GM21576 (cell line): ENCODE data around the gene AGAP4.
"Not testable (repeated sequence)": the region's sequence is repeated elsewhere in the genome, so short reads cannot be mapped to it uniquely, and the experiment has no call there.

Experiments used
- ATAC-seq: cut with Tn5 transposase; IDR thresholded peaks from one replicate; pipeline ENCODE4 v1.9.1; 2021; ENCODE audit warnings: mild to moderate bottlenecking, moderate library complexity; ENCODE audit not compliant: unreplicated experiment

The AGAP4 gene

DNA sequence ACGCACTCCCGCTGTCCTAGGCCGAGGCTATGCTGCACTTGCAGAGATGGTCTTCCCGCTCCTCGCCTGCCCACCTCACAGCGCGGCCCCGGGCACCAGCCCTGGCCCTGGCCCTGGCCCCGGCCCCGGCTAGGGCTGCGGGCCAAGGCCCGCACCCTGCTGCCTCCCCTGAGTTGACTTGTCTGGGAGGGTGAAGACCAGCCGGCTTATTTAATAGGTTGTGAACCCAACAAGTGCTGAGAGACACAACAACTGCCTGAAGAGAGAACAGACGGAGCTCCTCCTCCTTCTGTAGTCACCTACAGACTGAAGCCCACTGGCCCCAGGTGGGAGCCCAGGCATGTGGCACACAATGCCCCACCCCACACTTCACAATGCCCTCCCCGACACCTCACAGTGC, at the start of gene AGAP4:
TSS of gene AGAP4 (minus strand) at position 101 of the 400 bp plus-strand sequence. CDS start 153 bp downstream, outside the sequence.
- not testable (repeated sequence) for ATAC-seq

DNA sequence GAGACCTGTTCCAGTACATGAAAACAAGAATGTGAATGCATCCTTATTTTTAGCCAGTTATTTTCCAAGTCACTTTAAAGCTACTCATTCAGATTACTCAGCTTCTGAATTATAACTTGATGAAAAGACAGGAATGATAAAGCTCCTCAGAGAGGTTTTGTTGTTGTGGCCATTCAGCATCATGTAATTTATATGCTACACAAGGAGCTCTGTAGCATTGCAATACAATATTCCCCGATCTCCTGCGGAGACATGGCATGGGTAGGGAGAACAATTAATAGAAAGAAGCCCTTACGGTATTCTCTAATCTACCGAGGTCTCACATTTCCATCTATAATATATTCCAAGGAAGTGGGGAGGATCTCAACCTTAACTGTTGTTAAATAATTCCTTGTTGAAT, 43.4 kb upstream of the AGAP4 start:
- not testable (repeated sequence) for ATAC-seq

DNA sequence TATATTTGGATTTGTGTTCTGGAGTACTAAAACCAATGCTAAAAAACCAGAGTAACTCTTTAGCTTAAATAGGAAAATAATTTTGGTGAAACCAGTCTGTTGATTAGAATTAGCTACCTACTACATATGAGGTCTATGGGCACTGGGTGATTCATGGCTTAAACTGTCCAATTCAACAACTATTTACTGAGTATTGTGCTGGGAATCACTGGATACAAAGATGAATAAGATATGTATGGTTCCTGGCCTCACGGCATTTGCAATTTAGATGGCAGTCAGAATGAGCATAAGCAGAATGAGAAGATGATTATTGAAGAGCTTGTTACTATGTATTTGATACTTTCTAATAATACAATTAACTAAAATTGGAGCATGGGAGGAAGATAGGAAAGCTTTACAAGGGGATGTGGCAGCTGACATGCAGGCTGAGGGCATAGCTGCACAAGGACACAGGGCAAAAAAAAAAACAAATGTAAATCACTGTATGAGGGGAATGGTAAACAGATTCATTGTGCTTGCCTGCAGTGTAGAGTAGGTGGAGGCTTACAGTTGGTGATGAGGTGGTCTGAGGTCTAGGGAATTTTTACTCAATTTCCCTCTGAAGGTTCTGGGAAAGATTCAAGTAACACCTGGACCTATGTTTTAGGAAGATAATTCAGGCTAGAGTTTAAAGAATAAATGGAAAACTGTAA, 42.4 kb upstream of the AGAP4 start:
- not testable (repeated sequence) for ATAC-seq

DNA sequence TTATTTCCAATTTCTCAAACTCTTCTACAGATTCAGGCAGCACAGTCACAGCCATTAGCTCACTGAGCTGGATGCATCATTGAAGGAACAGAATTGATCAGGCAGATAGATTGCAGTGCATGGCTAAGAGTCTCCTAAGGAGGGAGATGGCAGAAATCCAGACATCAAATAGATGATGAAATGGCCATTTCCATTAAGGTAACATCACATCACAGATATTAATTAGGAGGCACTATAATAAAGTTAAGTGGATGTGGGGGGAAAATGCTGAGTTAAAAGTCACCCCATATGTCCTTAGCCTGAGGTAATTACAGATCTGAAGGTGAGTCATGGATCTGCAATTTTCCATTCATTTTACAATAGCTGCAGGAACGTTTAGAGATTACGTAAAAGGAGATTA, 35.6 kb upstream of the AGAP4 start:
- ATAC-seq, result not testable (repeated sequence)

DNA sequence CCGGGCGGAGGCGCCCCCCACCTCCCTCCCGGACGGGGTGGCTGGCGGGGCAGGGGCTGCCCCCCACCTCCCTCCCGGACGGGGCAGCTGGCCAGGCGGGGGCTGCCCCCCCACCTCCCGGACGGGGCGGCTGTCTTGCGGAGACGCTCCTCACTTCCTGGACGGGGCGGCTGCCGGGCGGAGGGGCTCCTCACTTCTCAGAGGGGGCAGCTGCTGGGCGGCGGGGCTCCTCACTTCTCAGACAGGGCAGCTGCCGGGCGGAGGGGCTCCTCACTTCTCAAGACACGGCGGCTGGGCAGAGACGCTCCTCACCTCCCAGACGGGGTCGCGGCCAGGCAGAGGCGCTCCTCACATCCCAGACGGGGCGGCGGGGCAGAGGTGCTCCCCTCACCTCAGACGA, 18.1 kb upstream of the AGAP4 start:
- ATAC-seq, result not testable (repeated sequence)

DNA sequence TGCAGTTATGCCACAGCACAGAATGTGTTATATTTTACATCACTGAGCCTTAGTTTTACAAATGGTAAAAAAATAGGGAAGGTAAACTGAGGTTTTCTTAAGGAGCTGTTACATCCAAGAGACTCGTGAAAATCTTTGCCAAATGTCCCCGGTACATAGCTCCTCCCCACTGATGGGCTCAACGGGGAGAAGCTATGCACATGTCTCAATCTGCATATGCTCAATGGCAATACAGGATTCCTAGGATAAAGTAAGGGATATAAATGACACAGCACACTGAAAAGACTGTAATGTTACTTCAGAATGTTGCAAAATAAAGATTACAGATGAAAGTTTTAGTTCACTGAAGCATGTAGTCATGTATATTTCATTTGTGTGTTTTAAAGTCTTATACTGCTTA, 17.0 kb upstream of the AGAP4 start:
- ATAC-seq, result not testable (repeated sequence)

DNA sequence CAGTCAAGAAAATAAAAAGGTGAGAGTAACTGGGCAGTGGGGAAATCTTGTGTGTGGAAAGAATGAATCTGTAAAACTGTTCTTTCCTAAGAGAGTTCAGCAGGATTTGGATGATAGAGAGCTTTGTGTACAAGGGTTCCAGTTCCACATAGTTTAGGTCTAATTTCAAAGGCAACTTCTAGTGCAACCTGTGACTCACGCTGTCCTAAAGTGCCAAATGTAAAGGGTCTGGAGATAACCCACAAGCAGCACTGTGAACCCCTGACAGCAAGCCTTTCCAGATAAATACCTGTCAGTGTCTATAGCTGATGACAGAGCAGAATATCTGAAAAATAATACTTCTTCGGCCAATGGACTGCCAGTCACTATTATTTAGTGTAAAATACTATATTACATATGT, 16.3 kb upstream of the AGAP4 start:
- not testable (repeated sequence) for ATAC-seq

DNA sequence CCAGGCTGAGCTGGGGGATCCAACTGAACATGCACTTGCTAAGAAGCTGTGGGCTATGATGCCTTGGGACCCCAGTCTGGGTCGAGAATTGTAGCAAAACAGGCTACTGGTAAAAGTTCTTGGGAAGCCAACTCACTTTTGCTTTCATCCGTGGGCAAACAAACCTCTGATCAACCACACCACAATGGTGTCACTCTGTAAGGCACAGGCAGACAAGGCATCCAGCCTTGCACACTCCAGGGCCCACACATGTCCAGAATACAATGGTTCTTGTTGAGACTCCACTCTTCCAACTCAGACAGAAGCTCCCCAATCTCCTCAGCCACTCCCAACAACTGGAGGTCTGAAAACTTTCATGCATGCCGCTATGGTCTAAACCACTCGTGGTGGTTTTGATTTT, 10.6 kb upstream of the AGAP4 start:
- ATAC-seq, result not testable (repeated sequence)

DNA sequence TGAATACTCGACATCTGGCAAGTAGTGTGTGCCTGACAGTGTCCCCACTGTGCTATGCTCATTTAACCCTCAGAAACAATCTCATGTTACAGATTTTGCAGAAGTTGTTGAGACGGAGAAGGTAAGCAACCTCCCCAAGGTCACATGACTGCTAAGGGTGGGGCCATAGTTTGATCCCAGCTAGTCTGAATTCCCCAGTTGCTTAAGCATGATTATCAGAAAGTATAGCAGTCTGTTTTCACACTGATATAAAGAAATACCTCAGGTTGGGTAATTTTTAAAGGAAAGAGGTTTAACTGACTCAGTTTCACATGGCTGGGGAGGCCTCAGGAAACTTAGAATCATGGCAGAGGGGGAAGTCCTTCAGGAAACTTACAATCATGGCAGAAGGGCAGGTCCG, 1.2 kb upstream of the AGAP4 start:
- not testable (repeated sequence) for ATAC-seq

DNA sequence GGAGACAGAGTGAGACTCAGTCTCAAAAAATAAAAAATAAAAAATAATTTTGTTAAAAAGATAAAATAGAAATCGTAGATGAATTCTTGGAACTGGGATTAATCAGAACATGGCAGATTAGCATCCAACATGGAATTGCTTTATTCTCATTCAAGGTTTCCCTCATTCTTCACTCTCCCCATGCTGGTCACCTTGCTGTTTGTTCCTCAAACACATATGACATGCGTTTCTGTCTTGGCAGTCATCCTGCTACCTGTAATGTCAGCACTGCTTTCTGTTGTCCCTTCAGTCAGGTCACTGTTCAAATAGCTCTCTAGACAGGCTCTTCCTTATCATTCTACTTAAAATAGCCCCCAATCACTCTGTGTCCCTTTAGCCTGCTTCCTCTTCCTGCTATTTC, 24.4 kb downstream of the AGAP4 start:
- not testable (repeated sequence) for ATAC-seq

DNA sequence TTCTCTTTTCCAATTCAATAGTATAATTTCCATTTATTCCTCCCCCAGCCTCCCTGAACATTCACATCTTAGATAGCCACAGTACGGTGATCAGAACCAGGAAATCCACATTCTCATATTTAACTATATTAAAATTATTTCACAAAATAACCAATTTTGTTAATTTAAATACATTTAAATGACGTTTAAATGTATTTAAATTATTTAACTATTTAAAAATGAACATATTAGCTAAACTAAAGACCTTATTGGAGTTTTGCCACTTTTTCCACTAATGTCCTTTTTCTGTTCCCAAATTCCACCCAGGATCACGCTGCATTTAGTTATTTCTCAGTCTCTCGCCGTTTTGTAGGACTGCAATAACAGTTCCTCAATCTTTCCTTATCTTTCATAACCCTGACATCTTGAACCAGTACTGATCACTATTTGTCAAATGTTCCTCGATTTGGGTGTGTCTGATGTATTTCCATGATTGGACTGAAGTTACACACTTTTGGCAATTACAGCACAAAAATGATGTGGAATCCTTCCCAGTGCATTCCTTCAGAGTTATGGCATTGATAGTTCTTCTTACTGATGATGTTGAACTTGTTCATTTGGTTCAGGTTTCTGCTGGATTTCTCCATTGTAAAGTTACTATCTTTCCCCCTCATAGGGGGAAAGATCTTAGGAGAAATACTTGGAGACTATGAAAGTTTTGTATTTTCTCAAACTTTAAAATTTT, 27.0 kb downstream of the AGAP4 start:
- ATAC-seq, result not testable (repeated sequence)

DNA sequence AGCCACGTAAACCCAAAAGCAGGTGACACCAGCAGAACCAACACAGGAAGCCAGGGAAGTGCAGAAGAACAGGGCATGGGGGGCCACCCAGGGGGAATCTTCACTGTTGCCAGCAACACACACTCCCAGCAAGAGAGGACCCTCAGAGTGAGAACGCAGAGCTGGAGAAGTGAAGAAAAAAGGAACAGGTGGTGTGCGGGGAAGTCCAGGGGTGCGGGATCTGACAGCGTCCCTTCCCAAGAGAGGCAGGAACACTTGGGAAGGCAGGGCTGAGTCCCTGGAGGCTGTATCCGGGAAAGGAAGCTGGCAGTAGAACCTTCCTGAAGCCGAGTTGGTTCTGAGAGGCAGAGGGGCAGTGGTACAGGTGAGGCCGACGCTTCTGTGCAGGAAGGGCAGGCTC, 27.7 kb downstream of the AGAP4 start:
- ATAC-seq, result no peak

DNA sequence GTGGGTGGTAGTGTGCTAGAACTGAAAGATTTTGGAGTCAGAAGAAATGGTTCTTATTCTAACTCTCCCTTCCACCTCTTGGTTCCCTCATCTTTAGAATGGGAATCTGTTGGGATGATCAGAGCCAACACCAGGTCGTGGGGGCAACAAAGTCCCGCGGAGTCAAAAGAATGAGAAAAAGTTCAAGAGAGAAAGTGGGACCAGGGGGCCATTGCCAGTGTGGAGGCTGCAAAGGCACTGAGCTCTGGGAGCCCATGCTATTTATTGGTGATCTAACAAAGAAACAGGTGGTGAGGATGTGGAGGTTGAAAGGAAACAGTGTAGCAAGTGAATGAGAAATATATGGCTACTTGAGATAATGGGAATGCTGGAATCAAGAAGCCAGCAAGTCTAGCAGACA, 29.4 kb downstream of the AGAP4 start:
- no peak for ATAC-seq

DNA sequence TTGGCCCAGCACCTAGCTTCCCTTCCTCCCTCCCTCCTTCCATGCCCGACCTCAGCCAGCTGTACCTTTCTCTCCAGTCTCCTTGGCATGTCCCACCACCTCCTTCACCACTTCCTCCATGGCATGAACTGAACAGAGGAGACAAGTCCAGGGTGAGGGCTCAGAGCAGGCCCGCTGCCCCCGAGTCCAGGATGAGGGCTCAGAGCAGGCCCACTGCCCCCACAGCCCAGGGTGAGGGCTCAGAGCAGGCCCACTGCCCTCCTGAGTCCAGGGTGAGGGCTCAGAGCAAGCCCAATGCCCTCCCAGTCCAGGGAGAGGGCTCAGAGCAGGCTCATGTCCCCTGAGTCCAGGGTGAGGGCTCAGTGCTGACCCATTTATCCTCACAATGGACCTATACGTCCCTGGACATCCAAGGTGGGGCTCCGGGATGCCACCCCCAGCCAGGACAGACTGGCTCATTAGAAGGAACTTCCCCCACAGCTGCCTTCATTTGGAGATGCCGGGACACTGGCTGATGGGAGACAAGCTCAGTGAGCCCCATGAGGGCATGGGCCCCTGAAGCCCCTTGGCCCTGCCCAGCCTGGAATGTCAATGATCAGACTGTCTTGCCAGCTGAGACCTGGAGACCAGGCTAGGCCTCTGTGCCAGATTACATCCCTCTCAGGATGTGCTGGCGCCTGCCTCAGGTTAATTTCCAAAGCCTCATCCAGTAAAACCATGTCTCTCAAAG, 30.0 kb downstream of the AGAP4 start:
- no peak for ATAC-seq

DNA sequence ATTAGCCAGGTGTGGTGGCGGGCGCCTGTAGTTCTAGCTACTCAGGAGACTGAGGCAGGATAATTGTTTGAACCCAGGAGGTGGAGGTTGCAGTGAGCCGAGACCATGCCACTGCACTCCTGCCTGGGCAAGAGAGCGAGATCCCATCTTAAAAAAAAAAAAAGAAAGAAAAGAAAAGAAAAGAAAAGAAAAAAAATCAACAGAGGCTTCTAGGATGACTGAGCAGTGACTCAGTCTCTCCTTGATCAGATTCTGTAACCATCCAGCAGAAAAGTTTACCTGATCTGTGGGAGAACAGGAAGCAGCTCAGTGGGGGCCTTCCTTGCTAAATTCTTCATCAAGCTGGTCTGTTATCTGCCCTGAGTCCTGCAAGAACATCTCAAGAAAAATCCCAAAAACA, 33.2 kb downstream of the AGAP4 start:
- not testable (repeated sequence) for ATAC-seq

DNA sequence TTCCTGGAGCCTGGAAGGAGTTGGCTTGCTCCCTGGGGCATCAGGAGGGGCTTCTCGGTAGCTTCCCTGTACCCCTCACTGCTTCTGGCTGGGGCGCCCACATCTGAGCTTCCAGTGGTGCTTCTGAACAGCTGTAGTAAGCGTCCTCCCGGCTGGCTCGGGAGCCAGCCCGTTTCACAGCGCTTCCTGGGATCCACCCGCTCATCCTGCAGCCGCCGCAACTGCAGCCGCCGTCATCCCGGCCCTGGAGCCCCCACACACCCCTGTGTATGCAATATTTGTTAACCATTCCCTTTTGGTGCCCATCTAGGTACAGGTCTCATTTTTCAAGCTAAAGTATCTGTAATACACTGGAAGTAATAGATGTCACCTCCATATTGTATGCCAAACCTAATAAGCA, 34.3 kb downstream of the AGAP4 start:
- ATAC-seq, result not testable (repeated sequence)

DNA sequence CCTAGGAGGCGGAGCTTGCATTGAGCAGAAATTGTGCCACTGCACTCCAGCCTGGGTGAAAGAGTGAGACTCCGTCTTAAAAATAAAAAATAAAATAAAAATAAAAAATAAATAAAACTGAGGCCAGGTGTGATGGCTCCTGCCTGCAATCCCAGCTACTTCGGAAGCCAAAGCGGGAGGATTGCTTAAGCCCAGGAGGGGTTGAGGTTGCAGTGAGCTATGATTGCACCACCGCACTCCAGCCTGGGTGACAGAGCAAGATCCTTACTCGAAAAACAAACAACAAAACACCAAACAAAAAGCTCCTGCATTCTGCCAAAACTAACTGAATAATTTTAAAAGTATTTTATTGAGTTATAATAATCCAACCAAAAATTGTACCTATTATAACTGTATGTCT, 36.2 kb downstream of the AGAP4 start:
- ATAC-seq, result no peak

DNA sequence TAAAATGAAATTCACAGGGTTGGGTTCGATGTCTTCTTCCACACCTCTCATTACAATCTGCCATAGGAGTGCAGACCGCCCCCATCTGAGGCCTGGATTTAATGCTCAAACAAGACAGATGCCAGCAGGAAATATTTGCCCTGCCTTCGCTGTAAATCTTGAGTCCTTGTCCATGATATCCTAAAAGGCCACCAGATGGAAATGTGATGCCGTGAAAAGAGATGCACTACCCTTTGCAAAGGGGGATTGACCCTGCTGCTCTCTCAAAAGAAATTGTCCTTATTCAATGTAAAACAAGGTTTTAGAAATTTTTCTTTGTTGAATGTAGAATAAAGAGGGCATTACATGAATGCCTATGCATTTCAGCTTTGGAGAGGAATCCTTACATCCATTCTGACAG, 37.5 kb downstream of the AGAP4 start:
- no peak for ATAC-seq

DNA sequence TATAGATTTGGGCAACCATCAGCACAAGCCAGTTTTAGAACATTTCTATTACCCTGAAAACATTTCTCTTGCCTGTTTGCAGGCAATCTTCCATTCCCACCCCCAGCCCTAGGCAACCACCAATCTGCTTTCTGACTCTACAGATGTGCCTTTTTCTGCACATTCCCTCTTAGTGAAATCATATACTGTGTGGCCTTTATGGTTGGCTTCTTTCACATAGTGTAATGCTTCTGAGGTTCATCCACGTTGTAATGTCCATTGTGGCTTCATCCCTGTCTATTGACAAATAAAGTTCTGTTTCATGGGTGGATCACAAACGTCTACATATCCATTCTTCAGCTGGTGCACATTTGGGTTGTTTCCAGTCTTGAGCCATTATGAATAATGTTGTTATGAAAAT, 42.3 kb downstream of the AGAP4 start:
- not testable (repeated sequence) for ATAC-seq

DNA sequence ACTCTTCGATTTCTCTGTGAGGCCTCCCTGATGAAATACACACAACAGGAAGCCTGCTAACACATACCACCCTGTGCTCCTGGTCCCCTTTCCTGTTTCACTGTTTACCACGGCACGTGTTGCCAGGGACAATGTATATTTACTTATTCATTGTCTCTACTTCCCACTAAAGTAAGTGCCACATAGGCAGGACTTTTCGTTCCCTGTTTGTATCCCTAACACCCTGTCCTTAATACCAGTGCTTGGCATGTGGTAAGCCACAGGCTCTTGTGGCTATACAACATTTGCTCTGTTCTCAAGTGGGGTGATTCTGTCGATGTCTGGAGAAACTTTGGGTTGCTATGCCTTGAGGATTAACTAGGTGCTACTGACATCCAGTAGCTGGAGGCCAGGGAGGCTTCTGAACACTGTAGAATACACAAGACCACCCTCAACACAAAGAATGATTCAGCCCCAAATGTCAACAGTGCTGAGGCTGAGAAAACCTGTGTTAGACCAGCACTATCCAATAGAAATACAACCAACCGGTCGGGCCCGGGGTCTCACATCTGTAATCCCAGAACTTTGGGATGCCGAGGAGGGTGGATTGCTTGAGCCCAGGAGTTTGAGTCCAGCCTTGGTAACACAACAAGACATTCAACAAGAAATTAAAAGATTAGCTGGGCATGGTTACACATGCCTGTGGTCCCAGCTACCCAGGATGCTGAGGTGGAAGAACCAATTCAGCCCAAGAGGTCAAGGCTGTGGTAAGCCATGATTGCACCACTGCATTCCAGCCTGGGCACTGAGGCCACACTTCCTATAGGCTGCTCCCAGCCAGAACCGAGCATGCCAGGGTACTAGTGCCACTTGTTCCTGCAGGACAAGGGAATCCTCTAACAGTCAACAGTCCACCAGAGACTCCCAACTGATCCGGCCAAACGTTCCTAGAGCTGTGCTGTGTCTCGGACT, 44.0 kb downstream of the AGAP4 start:
- ATAC-seq, result not testable (repeated sequence)

DNA sequence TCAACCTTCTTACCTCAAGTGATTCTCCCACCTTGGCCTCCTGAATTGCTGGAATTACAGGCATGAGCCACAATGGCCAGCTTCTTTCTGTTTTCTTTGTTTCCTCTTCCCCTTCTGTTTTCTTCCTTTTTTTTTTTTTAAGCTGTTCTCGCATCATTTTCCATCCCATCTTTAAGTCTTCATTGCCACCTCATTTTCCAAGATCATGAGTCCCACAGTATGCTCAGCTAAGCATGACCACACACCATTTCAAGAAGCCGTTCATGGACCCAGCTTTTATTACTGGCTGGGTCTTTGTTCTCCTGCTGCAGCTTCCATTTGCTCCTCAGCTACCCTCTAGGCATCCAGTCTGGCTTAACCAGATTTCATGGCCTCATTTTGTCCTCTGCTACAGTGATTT, 52.5 kb downstream of the AGAP4 start:
- ATAC-seq, result not testable (repeated sequence)
